HepG2 (cell line): ENCODE results near the gene STIMATE.

ENCODE experiments used
- ARID5B ChIP-seq: IDR thresholded peaks from 2 replicates; pipeline ENCODE4 v1.4.0; 2020; ENCODE audit warnings: mild to moderate bottlenecking, missing genetic modification reagents
- CTCF ChIP-seq: sonication (generic); formaldehyde crosslinking; IDR thresholded peaks from 2 replicates; pipeline ENCODE4 v1.5.0; 2020; ENCODE audit warnings: mild to moderate bottlenecking, missing genetic modification reagents, moderate library complexity
- GABPB1 ChIP-seq: IDR thresholded peaks from 2 replicates; pipeline ENCODE4 v1.6.1; 2016; ENCODE audit warnings: mild to moderate bottlenecking, missing genetic modification reagents, moderate library complexity, missing compliant biosample characterization
- HNF4G ChIP-seq, 2 experiments: sonication (generic) in 1 of 2; formaldehyde crosslinking in 1 of 2; IDR thresholded peaks; 2 replicates each; pipeline versions ENCODE4 v1.4.0 to v1.6.1; 2011 to 2020; ENCODE audit warnings: borderline replicate concordance in 2 of 2, low read depth in 2 of 2, mild to moderate bottlenecking in 2 of 2, low read length in 1 of 2, missing genetic modification reagents in 1 of 2, moderate library complexity in 1 of 2
- JUN ChIP-seq: sonication (generic); formaldehyde crosslinking; IDR thresholded peaks from 2 replicates; pipeline ENCODE4 v1.4.0; 2020; ENCODE audit warnings: mild to moderate bottlenecking, missing genetic modification reagents
- MYC ChIP-seq: sonication (generic); formaldehyde crosslinking; IDR thresholded peaks from 2 replicates; pipeline ENCODE4 v1.9.0; 2021; ENCODE audit warnings: missing genetic modification reagents, borderline replicate concordance
- PHF20 ChIP-seq: sonication (generic); formaldehyde crosslinking; IDR thresholded peaks from 2 replicates; pipeline ENCODE4 v1.5.0; 2020; ENCODE audit warnings: mild to moderate bottlenecking, missing genetic modification reagents
- POLR2A ChIP-seq, 2 experiments: IDR thresholded peaks; 2 replicates each; pipeline ENCODE4 v1.6.1; 2011; ENCODE audit warnings: low read depth in 2 of 2, low read length in 2 of 2, mild to moderate bottlenecking in 1 of 2, moderate library complexity in 1 of 2; ENCODE audit not compliant: insufficient read depth in 1 of 2
- TEAD2 ChIP-seq: sonication (generic); formaldehyde crosslinking; IDR thresholded peaks from 2 replicates; pipeline ENCODE4 v1.9.0; 2021; ENCODE audit warnings: missing genetic modification reagents
- ZNF251 ChIP-seq: sonication (generic); formaldehyde crosslinking; IDR thresholded peaks from 2 replicates; pipeline ENCODE4 v1.9.0; 2021; ENCODE audit warnings: mild to moderate bottlenecking, missing genetic modification reagents

GRCh38 chr3:52816654-52817053 lies 80.7 kb downstream of the STIMATE start:
- TF ChIP-seq MYC (CRISPR knock-in tag) = no peak
- no peak for TF ChIP-seq PHF20 (CRISPR knock-in tag)
- no peak for TF ChIP-seq POLR2A (IDR thresholded peaks at IDR 0.05; ENCODE audit: insufficient read depth in 1 of 2, low read depth in 2 of 2, low read length in 2 of 2)
- TF ChIP-seq GABPB1 = no peak
- no peak for TF ChIP-seq HNF4G (IDR thresholded peaks at IDR 0.05; ENCODE audit: borderline replicate concordance, low read depth, low read length)
- no peak for TF ChIP-seq HNF4G (CRISPR knock-in tag; IDR thresholded peaks at IDR 0.05; ENCODE audit: borderline replicate concordance, low read depth)
- no peak for TF ChIP-seq TEAD2
- no peak for TF ChIP-seq CTCF (CRISPR knock-in tag)
- no peak for TF ChIP-seq JUN (CRISPR knock-in tag)
- no peak for TF ChIP-seq ZNF251 (CRISPR knock-in tag)
- no peak for TF ChIP-seq ARID5B (CRISPR knock-in tag)
